Mucosa of rectum (tissue), 2 donors: ENCODE data around the gene ESYT1.

Experiments
- H3K27ac ChIP-seq, 2 donors: one replicate each; pipeline ENCODE4 v1.7.0; 2013; ENCODE audit warnings: inconsistent platforms in 2 of 2, low read depth in 2 of 2, low read length in 2 of 2
- H3K27me3 ChIP-seq, 2 donors: one replicate each; pipeline ENCODE4 v1.7.0; 2013; ENCODE audit warnings: low read length in 2 of 2; ENCODE audit not compliant: control insufficient read depth in 2 of 2, insufficient read depth in 2 of 2
- H3K36me3 ChIP-seq, 2 donors: one replicate each; pipeline ENCODE4 v1.7.0; 2013; ENCODE audit warnings: low read length in 2 of 2; ENCODE audit not compliant: control insufficient read depth in 2 of 2, insufficient read depth in 2 of 2
- H3K4me1 ChIP-seq, 2 donors: one replicate each; pipeline ENCODE4 v1.7.0; 2013; ENCODE audit warnings: low read length in 2 of 2, mild to moderate bottlenecking in 1 of 2; ENCODE audit not compliant: control insufficient read depth in 2 of 2, insufficient read depth in 2 of 2
- H3K4me3 ChIP-seq, 2 donors: one replicate each; pipeline ENCODE4 v1.7.0; 2013; ENCODE audit warnings: low read length in 2 of 2
- H3K9ac ChIP-seq, 2 donors: one replicate each; pipeline ENCODE4 v1.7.0; 2013; ENCODE audit warnings: low read length in 2 of 2, low read depth in 1 of 2, mild to moderate bottlenecking in 1 of 2
- H3K9me3 ChIP-seq, 2 donors: one replicate each; pipeline ENCODE4 v1.7.0; 2013; ENCODE audit warnings: low read length in 2 of 2; ENCODE audit not compliant: control insufficient read depth in 2 of 2
- donor health status: healthy.
- donor health status: Normal muscosa, but diverticular disease.

ESYT1 gene

DNA sequence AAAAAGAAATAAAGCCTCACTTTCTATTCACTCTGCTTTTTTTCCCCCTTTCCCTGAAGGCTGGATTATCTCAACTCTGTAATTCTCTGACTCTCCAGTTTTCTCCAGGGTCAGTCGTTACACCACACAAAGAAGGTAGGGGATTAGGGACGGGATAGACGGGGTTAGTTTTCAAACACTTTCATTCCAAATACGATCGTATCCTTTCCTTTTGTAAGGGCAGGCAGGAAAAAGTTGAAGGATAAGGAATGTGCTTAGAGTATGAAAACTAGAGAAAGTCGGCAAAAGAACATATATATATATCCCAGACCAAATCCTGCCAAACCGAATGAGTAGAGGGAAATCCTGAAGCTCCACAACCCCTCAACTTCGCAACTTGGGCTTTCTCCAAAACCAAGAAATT is 581 bp upstream of the ESYT1 start:
- H3K27me3 ChIP-seq, result no peaks in the 10 kb centered on the region
- H3K36me3 ChIP-seq, result peaks cover 19 to 27% of the 10 kb centered on the region in 2 donors
- H3K4me3 ChIP-seq, result peak overlapping the region; percentile 92 to 97
- peaks cover 27 to 34% of the 10 kb centered on the region in 2 donors for H3K4me1 ChIP-seq
- no peaks in the 10 kb centered on the region for H3K9me3 ChIP-seq
- peak overlapping the region; percentile 88 to 96 for H3K9ac ChIP-seq
- H3K27ac ChIP-seq, result peak overlapping the region; percentile 80 to 89

DNA sequence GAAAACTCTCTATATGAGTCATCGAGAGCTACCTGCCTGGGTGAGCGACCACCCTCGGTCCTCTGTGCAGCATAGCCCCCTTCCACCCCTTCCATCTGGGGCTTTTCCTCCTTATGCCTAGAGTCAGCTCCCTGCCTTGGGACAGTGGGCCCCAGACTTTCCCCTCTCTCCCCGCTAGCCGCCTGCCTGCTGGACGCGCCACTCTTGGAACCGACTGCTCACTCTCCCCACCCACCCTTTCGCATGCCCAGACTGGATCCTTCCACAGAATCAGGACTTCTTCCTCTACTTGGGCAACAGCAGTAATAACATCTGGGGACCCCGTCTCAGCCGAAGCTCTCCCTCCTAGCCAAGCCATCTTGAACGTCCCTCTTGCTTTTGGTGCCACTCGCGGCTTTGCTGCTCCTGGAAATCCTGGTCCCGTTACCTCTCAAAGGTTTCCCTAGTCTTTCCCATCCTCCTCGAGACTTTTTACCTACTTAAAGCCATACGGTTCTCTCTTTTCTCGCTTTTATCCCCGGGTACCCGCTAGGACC is 671 bp downstream of the ESYT1 start:
- H3K4me3 ChIP-seq, result peak overlapping the region; percentile 92 to 97
- peak overlapping the region; percentile 86 to 93 for H3K27ac ChIP-seq
- no peaks in the 10 kb centered on the region for H3K27me3 ChIP-seq
- H3K4me1 ChIP-seq, result peaks cover 27 to 34% of the 10 kb centered on the region in 2 donors
- H3K36me3 ChIP-seq, result peaks cover 28 to 35% of the 10 kb centered on the region in 2 donors
- peak overlapping the region; percentile 96 to 98 for H3K9ac ChIP-seq
- H3K9me3 ChIP-seq, result no peaks in the 10 kb centered on the region

DNA sequence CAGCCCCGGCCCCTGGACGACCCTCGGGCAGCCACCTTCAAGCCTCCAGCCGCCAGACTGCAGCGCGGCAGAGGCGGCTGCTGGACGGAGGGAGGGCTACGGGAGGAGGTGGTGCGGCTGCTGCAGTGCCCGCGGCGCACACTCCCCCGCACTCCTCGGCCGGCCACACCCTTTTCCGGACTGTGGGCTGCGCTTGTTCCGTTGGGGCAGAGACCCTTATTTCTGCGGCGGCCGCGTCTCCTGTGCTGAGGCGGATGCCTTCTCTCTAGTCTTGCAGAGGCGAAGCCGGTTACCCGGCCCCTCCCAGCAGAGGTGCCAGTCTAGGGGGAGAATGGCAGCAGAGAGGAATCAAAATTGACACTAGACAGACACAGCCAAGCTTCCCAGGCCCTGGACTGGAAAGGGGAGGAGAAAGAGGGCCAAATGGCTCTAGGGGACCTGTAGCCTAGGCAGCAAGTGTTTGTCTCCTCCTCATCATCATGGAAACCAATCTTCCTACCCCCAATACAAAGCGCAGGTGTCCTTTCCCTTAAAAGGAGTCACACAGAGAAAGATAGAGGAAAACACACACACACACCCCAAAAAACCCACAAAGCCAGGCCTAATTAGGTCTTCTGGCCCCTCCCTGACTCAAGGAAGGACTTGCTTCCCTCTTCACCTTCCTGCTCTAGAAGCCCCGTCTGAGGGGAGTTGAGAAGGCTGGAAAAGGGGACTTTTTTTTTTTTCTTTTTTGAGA is 1.3 kb downstream of the ESYT1 start:
- Histone ChIP-seq H3K27ac (peak overlapping the region; percentile 86 to 93), H3K9me3 (no peaks in the 10 kb centered on the region), H3K9ac (peak overlapping the region; percentile 96 to 98), H3K36me3 (peaks cover 34 to 39% of the 10 kb centered on the region in 2 donors), H3K4me3 (peak overlapping the region; percentile 92 to 97), H3K4me1 (peaks cover 27 to 34% of the 10 kb centered on the region in 2 donors), H3K27me3 (no peaks in the 10 kb centered on the region)

DNA sequence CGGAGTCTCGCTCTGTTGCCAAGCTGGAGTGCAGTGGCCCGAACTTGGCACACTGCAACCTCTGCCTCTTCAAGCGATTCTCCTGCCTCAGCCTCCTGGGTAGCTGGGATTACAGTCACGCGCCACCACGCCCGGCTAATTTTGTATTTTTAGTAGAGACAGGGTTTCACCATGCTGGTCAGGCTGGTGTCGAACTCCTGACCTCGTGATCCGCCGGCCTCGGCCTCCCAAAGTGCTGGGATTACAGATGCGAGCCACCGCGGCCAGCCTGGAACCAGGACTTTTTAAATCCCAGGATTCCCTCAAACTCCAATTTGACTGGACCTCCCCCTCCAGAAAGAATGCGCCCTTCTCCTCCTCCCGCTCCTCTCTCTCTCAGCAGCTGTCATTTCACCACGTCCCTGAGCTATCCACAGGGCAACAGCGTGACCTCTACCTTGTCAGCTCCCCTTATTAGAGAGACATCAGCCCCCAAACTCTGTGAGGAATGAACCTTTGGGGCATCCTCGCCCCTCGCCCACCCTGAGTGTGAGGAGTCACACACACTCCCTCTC is 2.0 kb downstream of the ESYT1 start:
- Histone ChIP-seq H3K9ac (peak overlapping the region; percentile 96 to 98), H3K4me1 (peaks cover 27 to 34% of the 10 kb centered on the region in 2 donors), H3K9me3 (no peaks in the 10 kb centered on the region), H3K27me3 (no peaks in the 10 kb centered on the region), H3K4me3 (peak overlapping the region in 1 of 2 donors; percentile 97), H3K27ac (peak overlapping the region in 1 of 2 donors; percentile 93), H3K36me3 (peaks cover 34 to 42% of the 10 kb centered on the region in 2 donors)

DNA sequence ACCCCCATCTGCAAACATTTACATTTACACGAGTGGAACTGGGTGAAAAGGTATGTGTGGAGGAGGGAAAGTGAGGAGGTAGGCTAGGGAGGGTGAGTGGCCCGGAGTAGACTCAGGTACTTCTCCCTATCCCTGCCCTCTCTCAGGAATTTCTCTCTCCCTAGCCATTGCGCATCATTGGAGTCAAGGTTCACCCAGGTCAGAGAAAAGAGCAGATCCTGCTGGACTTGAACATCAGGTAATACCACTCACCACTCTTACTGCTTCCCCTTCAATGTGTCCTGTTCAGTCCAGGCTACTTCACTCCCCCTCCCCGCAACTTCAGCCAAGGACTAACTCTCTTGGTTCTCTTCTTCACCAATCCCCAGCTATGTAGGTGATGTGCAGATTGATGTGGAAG is 2.8 kb downstream of the ESYT1 start:
- Histone ChIP-seq H3K4me1 (peaks cover 26 to 29% of the 10 kb centered on the region in 2 donors), H3K36me3 (peaks cover 34 to 45% of the 10 kb centered on the region in 2 donors), H3K9me3 (no peaks in the 10 kb centered on the region), H3K9ac (no peak overlapping the region), H3K27ac (no peak overlapping the region), H3K4me3 (no peak overlapping the region), H3K27me3 (no peaks in the 10 kb centered on the region)

DNA sequence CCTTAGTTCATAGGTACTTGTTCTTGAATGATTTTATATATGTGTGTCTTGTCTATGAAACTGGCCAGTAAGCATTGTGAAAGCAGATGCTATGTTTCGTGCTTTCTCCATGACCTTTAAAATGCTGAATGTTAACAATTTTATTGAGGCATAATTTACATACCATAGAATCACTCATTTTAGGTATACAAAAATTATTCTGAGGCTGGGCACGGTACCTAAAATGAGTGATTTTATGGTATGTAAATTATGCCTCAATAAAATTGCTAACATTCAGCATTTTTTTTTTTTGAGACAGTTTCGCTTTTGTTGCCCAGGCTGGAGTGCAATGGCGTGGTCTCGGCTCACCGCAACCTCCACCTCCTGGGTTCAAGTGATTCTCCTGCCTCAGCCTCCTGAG is 6.8 kb downstream of the ESYT1 start:
- Histone ChIP-seq H3K4me3 (no peak overlapping the region), H3K9me3 (no peaks in the 10 kb centered on the region), H3K27ac (no peak overlapping the region), H3K36me3 (peaks cover 53 to 72% of the 10 kb centered on the region in 2 donors), H3K4me1 (peaks cover 0 to 3% of the 10 kb centered on the region in 2 donors), H3K27me3 (no peaks in the 10 kb centered on the region), H3K9ac (no peak overlapping the region)

DNA sequence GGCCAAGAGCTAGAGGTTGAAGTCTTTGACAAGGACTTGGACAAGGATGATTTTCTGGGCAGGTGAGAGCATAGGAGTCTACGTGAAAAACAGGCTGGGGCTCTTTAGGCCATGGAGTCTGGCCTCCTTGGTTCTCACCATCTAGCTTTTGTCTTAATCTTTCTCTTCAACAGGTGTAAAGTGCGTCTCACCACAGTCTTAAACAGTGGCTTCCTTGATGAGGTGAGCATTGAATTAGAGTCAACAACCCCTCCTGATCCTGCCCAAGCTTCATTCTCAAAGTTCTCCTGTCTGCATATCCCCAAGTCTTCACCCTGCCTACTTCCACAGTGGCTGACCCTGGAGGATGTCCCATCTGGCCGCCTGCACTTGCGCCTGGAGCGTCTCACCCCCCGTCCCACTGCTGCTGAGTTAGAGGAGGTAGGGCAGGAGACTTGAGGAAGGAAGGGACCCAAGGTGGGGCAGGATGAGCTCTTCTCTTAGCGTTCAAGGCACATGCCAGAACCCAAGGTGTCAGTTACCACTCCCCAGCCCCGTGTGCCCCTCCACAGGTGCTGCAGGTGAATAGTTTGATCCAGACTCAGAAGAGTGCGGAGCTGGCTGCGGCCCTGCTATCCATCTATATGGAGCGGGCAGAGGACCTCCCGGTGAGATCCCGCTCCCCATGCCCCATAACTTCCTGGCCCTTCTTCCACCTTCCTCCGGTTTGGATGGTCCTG is 9.9 kb downstream of the ESYT1 start:
- peaks cover 2% of the 10 kb centered on the region in 2 donors for H3K4me1 ChIP-seq
- H3K27me3 ChIP-seq, result no peaks in the 10 kb centered on the region
- H3K9ac ChIP-seq, result no peak overlapping the region
- H3K9me3 ChIP-seq, result no peaks in the 10 kb centered on the region
- H3K27ac ChIP-seq, result no peak overlapping the region
- H3K36me3 ChIP-seq, result peaks cover 42 to 63% of the 10 kb centered on the region in 2 donors
- no peak overlapping the region for H3K4me3 ChIP-seq

DNA sequence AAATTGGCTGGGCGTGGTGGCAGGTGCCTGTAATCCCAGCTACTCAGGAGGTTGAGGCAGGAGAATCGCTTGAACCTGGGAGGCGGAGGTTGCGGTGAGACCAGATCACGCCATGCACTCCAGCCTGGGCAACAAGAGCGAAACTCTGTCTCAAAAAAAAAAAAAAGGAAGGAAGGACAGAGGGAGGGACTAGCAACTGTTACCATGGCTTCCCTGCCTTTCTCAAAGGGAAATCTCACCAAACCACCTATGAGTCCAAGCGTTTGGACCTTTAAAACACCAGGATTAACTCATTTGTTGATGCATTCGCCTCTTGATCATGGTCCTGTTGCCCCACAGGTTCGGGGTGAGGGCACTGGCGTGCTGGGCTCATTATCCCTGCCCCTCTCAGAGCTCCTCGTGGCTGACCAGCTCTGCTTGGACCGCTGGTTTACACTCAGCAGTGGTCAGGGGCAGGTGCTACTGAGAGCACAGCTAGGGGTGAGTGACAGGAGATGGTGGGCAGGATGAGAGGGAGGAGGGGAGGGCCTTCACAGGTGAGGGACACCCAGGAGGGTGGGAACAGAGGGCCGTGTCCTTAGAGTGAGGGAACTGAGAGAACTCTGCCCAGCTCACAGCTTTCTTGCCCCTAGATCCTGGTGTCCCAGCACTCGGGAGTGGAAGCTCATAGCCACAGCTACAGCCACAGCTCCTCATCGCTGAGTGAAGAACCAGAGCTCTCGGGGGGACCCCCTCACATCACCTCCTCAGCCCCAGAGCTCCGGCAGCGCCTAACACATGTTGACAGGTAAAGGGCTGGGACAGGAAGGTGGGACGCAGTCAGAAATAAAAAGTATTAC is 14.1 kb downstream of the ESYT1 start:
- H3K4me3 ChIP-seq, result no peak overlapping the region
- peaks cover 13 to 23% of the 10 kb centered on the region in 2 donors for H3K4me1 ChIP-seq
- no peak overlapping the region for H3K9ac ChIP-seq
- H3K27me3 ChIP-seq, result no peaks in the 10 kb centered on the region
- no peak overlapping the region for H3K27ac ChIP-seq
- H3K36me3 ChIP-seq, result peaks cover 45 to 60% of the 10 kb centered on the region in 2 donors
- H3K9me3 ChIP-seq, result no peaks in the 10 kb centered on the region

DNA sequence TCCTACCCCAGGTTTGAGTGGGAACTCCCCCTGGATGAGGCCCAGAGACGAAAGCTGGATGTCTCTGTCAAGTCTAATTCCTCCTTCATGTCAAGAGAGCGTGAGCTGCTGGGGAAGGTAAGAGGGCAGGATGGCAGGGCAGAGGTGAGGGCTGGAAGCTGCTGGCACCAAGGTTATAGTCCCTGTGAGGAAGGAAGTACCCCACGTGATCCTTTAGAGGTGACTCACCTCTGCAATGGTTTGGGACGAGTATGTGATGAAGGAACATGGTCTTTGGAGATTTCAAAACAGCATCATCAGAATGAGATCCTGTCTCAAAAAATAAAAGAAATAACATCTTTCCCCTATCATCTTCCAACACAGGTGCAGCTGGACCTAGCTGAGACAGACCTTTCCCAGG is 15.2 kb downstream of the ESYT1 start:
- H3K4me3 ChIP-seq, result no peak overlapping the region
- no peaks in the 10 kb centered on the region for H3K9me3 ChIP-seq
- H3K9ac ChIP-seq, result no peak overlapping the region
- H3K27me3 ChIP-seq, result no peaks in the 10 kb centered on the region
- H3K36me3 ChIP-seq, result peaks cover 35 to 49% of the 10 kb centered on the region in 2 donors
- peaks cover 13 to 24% of the 10 kb centered on the region in 2 donors for H3K4me1 ChIP-seq
- H3K27ac ChIP-seq, result peak overlapping the region; percentile 52 to 69
